ENCODE data around the gene CNOT9. TPM values are rescaled to one million over a fixed set of nuclear protein-coding genes. Genes with fewer than 3 reads are reported as not detected.
"Not testable (repeated sequence)": the region's sequence is repeated elsewhere in the genome, so short reads cannot be mapped to it uniquely, and the experiment has no call there.

Gene CNOT9
- total RNA-seq, 3 donors from 2014 or later, result 30.6 to 55.6 (median 44.9) TPM

GRCh38 chr2:218536804-218537494, 31.7 kb upstream of the CNOT9 start:
- H3K4me3 ChIP-seq, result no peak overlapping the region
- no peaks in the 10 kb centered on the region for H3K9me3 ChIP-seq
- intact Hi-C loops (cut with DNase I; ENCODE audit: low total_unique reads), result no loop called here
- no peaks in the 10 kb centered on the region for H3K27me3 ChIP-seq
- H3K36me3 ChIP-seq, result peaks cover 3% of the 10 kb centered on the region
- TF ChIP-seq POLR2AphosphoS5 (IDR thresholded peaks at IDR 0.05) (no peak), CTCF (IDR thresholded peaks at IDR 0.05) (no peak), POLR2A (IDR thresholded peaks at IDR 0.05) (no peak)
- DNase-seq (ENCODE audit: low spot score in 2 of 2), result no peak
- H3K27ac ChIP-seq, result no peak overlapping the region
- H3K4me1 ChIP-seq, result no peaks in the 10 kb centered on the region

- H3K4me1 ChIP-seq, result no peaks in the 10 kb centered on the region
- no peaks in the 10 kb centered on the region for H3K9me3 ChIP-seq
- H3K36me3 ChIP-seq, result peaks cover 9% of the 10 kb centered on the region
- no peaks in the 10 kb centered on the region for H3K27me3 ChIP-seq
- TF ChIP-seq POLR2AphosphoS5 (IDR thresholded peaks at IDR 0.05), result no peak
- no peak for TF ChIP-seq POLR2A (IDR thresholded peaks at IDR 0.05)
- TF ChIP-seq CTCF (IDR thresholded peaks at IDR 0.05), result no peak
- no peak overlapping the region for H3K27ac ChIP-seq
- DNase-seq (ENCODE audit: low spot score in 2 of 2), result no peak
- no peak overlapping the region for H3K4me3 ChIP-seq
- intact Hi-C loops (cut with DNase I; ENCODE audit: low total_unique reads), result no loop called here
Measured at GRCh38 chr2:218540015-218540414, 28.6 kb upstream of the CNOT9 start.

GRCh38 chr2:218546012-218546411, 22.6 kb upstream of the CNOT9 start:
- TF ChIP-seq POLR2AphosphoS5 (IDR thresholded peaks at IDR 0.05), result no peak
- TF ChIP-seq CTCF (IDR thresholded peaks at IDR 0.05), result no peak
- no peak for TF ChIP-seq POLR2A (IDR thresholded peaks at IDR 0.05)
- Histone ChIP-seq H3K4me1 (no peaks in the 10 kb centered on the region), H3K36me3 (peaks cover 23% of the 10 kb centered on the region), H3K27me3 (no peaks in the 10 kb centered on the region), H3K9me3 (no peaks in the 10 kb centered on the region), H3K27ac (no peak overlapping the region), H3K4me3 (no peak overlapping the region)
- intact Hi-C loops (cut with DNase I; ENCODE audit: low total_unique reads), result no loop called here
- DNase-seq (ENCODE audit: low spot score in 2 of 2), result no peak

- H3K4me3 ChIP-seq, result no peak overlapping the region
- peaks cover 20% of the 10 kb centered on the region for H3K36me3 ChIP-seq
- H3K27me3 ChIP-seq, result no peaks in the 10 kb centered on the region
- no peak overlapping the region for H3K27ac ChIP-seq
- no peaks in the 10 kb centered on the region for H3K9me3 ChIP-seq
- no peak for DNase-seq (ENCODE audit: low spot score in 2 of 2)
- H3K4me1 ChIP-seq, result no peaks in the 10 kb centered on the region
- intact Hi-C loops (cut with DNase I; ENCODE audit: low total_unique reads), result no loop called here
- TF ChIP-seq POLR2A (IDR thresholded peaks at IDR 0.05) (no peak), CTCF (IDR thresholded peaks at IDR 0.05) (no peak), POLR2AphosphoS5 (IDR thresholded peaks at IDR 0.05) (no peak)
Measured at GRCh38 chr2:218547511-218547910, 21.1 kb upstream of the CNOT9 start.

- H3K27ac ChIP-seq, result no peak overlapping the region
- intact Hi-C loops (cut with DNase I; ENCODE audit: low total_unique reads), result no loop called here
- TF ChIP-seq POLR2AphosphoS5 (IDR thresholded peaks at IDR 0.05) (no peak), POLR2A (IDR thresholded peaks at IDR 0.05) (no peak), CTCF (IDR thresholded peaks at IDR 0.05) (no peak)
- H3K4me3 ChIP-seq, result no peak overlapping the region
- H3K27me3 ChIP-seq, result no peaks in the 10 kb centered on the region
- DNase-seq (ENCODE audit: low spot score in 2 of 2), result no peak
- no peaks in the 10 kb centered on the region for H3K9me3 ChIP-seq
- peaks cover 20% of the 10 kb centered on the region for H3K36me3 ChIP-seq
- no peaks in the 10 kb centered on the region for H3K4me1 ChIP-seq
Measured at GRCh38 chr2:218547978-218548377, 20.7 kb upstream of the CNOT9 start.

- DNase-seq (ENCODE audit: low spot score in 2 of 2); intact Hi-C loops (cut with DNase I; ENCODE audit: low total_unique reads); H3K9me3 ChIP-seq; H3K27me3 ChIP-seq; H3K27ac ChIP-seq; H3K4me3 ChIP-seq; H3K4me1 ChIP-seq; H3K36me3 ChIP-seq: not testable (repeated sequence)
Measured at GRCh38 chr2:218554225-218554624, 14.4 kb upstream of the CNOT9 start.

All from breast epithelium (tissue), 4 donors.